Measurements from ENCODE around the gene ZNF624.
"Not testable (repeated sequence)": the region's sequence is repeated elsewhere in the genome, so short reads cannot be mapped to it uniquely, and the experiment has no call there.

Gene ZNF624

GRCh38 chr17:16653367-16654041 lies at the start of gene ZNF624:
ZNF624 (minus strand) TSS chr17:16653850.
- peak; percentile 80 for DNase-seq

GRCh38 chr17:16697603-16698002 lies 44.0 kb upstream of the ZNF624 start:
- not testable (repeated sequence) for DNase-seq

DNA sequence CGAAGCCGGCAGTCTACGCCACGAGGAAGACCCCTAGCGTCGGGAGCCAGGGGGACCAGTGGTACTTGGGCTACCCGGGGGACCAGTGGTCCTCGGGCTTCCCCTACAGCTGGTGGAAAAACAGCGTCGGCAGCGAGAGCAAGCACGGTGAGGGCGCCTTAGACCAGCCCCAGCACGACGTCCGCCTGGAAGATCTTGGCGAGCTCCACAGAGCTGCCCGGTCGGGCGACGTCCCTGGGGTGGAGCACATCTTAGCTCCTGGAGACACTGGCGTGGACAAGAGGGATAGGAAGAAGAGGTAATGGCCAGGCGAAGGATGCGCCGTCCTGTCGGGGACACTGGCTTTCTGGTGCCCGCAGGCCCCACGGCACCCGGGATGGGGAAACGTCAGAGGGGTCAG lies 36.8 kb upstream of the ZNF624 start:
- DNase-seq, result not testable (repeated sequence)

DNA sequence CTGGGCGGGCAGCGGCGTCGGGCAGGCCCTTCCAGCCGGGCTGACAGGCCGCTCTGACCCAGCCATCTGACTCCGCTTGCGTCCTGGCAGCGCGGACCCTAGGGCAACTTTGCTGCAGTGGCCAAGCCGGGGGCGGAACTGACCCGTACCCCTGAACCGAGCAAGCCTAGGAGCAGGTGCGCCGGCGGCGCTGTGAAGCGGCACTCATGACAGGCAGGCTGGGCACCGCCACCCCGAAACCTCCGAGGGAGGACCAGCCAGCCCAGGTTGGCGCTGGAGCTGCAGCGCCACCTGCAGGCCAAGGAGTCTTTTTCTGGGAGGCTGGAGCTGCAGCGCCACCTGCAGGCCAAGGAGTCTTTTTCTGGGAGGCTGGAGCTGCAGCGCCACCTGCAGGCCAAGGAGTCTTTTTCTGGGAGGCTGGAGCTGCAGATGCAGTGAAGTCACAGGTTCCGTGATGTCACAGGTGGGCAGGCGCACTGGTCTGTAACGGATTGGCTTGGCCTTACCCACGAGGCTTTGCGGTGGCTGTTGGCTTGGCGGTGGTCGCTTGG lies 36.2 kb upstream of the ZNF624 start, which contains the start of gene CCDC144A:
Gene CCDC144A, plus strand, starts transcription at position 511 of the 551 bp plus-strand sequence. CDS start 160 bp downstream, outside the sequence.
- DNase-seq, result peak; percentile 39

- not testable (repeated sequence) for DNase-seq
These were observed 33.5 kb upstream of the ZNF624 start for GRCh38 chr17:16687151-16687550.

- not testable (repeated sequence) for DNase-seq
These were observed 32.4 kb upstream of the ZNF624 start for GRCh38 chr17:16686019-16686418.

- DNase-seq, result not testable (repeated sequence)
These were observed 29.9 kb upstream of the ZNF624 start for GRCh38 chr17:16683290-16684138.

- no peak for DNase-seq
These were observed 23.1 kb upstream of the ZNF624 start for GRCh38 chr17:16676676-16677268.

- not testable (repeated sequence) for DNase-seq
These were observed 13.4 kb upstream of the ZNF624 start for GRCh38 chr17:16666907-16667636.

GRCh38 chr17:16666553-16666906 lies 12.9 kb upstream of the ZNF624 start:
- not testable (repeated sequence) for DNase-seq

GRCh38 chr17:16662936-16663335 lies 9.3 kb upstream of the ZNF624 start:
- no peak for DNase-seq

DNA sequence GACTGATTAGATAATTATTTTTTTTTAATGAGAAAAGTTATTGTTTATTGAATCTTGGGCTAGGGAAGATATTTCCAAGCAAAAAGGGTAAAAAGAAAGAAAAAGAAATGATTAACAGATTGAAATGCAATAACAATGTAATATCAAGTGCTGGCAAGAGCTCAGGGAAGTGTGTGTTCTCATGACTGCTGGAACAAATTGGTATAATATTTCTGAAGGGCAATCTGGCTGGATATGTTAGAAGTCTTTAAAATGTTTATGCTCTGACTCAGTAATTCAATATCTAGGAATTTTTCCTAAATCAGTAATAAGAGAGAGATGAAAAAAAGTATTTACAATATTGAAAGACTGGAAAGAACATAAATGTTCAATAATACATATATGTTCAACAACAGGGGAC lies 7.6 kb upstream of the ZNF624 start:
- DNase-seq, result no peak

GRCh38 chr17:16652847-16653366 lies 743 bp downstream of the ZNF624 start:
- DNase-seq, result no peak

- DNase-seq, result no peak
These were observed 1.4 kb downstream of the ZNF624 start for GRCh38 chr17:16652252-16652651.

DNA sequence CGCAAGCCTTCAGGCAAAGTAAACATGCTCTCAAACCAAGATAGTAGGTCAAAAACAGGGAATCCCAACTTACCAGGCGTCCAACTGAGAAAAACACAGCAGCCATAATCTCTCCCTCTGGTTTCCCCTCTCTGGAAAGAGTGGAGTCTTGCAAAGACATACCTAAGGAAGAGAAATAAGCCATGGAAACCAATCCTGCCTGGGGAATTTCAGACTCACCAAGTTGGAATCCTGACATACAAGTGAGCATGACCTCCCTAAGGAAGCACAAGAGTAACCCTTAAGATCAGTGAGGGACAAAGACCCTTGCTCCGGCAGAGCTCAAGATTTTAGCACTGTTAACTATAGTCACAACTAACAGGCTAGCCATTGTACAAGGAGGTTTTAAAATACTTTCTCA lies 4.1 kb downstream of the ZNF624 start:
- DNase-seq, result no peak

DNA sequence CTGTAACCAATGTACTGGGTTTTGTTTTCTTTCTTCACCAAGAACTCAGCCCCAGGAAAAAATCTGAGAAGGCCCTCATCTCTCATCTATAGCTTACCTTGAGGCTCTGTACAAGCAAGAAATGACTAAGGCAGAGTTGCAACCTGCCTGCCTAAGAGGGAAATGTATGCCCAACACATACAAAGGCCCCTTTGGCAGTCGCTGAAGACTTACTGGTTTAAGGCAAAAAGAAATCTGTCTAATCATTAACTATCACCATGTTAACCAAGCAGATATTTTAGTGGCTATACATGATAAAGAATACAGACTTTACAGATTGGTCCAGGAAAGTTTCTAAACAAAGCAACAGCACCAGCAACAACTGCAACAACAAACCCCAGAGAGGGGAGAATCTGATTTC lies 14.2 kb downstream of the ZNF624 start:
- DNase-seq, result no peak

DNA sequence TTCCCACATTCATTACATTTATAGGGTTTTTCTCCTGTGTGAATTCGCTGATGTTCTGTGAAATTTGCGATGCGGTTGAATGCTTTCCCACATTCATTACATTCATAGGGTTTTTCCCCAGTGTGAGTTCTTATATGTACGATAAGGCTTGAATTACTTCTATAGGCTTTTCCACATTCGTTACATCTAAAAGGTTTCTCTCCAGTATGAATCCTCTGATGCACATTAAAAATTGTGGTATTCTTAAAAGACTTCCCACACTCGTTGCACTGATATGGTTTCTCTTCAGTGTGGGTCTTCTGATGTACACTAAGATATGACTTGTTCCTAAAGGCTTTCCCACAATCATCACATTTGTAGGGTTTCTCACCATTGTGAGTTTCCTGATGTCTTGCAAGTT lies 30.4 kb downstream of the ZNF624 start:
- no peak for DNase-seq

DNA sequence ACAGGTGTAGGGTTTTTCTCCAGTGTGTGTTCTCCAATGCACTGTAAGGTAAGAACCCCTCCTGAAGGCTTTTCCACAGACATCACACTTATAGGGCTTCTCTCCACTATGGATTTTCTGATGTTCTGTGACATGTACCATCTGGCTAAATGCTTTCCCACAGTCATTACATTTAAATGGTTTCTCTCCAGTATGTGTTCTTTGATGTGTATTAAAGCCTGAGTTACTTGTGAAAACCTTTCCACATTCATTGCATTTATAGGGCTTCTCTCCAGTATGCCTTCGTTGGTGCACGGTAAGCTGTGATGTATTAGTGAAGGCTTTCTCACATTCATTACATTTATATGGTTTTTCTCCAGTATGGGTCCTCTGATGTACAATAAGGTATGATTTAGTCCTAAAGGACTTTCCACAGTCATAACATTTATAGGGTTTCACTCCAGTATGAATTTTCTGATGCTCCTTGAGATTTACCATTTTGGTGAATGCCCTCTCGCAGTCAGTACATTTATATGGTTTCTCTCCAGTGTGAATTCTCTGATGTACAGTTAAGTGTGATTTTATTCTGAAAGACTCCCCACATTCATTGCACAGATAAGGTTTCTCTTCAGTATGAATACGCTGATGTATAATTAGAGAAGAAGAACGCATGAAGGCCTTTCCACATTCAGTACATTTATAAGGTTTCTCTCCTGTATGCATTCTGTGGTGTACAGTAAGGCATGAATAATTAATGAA lies 30.9 kb downstream of the ZNF624 start:
- DNase-seq, result no peak

DNA sequence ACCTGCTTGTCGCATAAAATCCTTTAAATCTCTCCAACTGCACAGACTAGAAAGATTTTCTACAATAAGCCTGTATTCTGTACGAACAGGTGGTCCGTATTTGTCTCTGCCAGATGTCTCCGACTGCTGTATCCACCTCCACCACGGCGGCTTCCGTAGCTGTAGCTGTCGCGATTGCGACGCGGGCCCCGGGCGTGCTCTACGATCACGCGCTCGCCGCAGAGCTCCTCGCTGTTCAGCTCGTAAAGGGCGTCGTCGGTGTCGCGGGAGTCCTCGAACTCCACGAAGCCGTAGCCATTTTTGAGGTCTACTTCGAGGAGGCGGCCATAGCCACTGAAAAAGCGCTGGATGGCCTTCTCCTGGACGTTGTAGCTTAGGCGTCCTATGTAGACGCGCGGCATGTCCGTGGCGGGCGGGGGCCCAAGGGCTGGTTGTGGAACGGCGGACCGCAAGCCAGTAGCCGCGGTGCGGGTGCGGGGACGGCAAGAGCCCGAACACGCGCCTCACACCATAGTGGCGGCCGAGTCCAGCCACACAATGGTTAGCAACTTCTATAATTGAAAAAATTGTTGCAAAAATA lies 36.1 kb downstream of the ZNF624 start:
- DNase-seq, result no peak

GRCh38 chr17:16599537-16599936 lies 54.1 kb downstream of the ZNF624 start:
- no peak for DNase-seq

DNA sequence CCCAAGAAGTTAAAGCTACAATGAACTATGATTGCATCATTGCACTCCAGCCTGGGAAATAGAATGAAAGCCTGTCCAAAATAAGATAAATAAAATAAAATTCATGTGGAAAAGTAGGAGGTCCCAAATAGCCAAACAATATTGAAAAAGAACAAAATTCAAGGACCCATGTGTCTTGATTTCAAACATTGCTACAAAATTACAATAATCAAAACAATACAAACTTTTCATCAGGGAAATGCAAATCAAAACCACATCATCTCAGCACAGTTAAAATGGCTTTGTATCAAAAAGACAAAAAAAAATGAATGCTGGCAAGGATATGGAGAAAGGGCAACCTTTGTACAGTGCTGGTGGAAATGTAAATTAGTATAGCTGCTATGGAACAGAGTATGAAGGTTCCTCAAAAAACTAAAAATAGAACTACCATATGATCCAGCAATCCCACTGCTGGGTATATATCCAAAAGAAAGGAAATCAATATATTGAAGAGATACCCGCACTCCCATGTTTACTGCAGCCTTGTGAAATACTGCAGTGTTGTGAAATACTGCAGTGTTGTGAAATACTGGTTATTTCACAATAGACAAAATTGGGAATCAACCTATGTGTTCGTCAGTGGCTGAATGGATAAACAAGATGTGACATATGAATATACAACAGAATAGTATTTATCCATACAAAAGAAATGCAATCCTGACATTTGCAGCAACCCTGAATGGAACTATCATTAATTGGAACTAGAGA lies 60.1 kb downstream of the ZNF624 start:
- no peak for DNase-seq
